GM18873 (cell line): ENCODE data around the gene TRMO.

ENCODE experiments used
- ATAC-seq: cut with Tn5 transposase; IDR thresholded peaks from one replicate; pipeline ENCODE4 v1.9.1; 2021; ENCODE audit warnings: mild to moderate bottlenecking, moderate library complexity, moderate number of reproducible peaks; ENCODE audit not compliant: unreplicated experiment, low FRiP score

The TRMO gene

GRCh38 chr9:97906236-97906831, 16.0 kb downstream of the TRMO start:
- ATAC-seq: no peak

DNA sequence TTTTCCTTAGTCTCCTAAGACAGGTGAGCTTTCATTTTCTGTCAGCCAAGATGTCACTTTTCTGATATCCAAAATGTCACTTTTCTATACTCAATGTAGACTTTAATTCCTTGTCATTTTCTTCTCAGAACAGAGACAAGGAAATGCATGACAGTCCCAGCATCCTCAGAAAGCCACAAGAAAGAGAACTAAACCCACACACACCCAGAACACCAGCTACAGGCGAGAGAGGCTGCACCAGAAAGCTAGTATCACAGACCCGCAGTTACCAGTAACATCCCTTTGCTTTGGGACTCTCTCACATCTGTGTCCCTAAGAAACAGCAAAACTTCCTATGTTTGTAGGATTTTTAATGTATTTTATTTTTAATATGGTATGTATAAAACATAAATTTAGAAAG, 17.1 kb downstream of the TRMO start:
- no peak for ATAC-seq

GRCh38 chr9:97904725-97905124, 17.6 kb downstream of the TRMO start:
- ATAC-seq: no peak

GRCh38 chr9:97903177-97903576, 19.1 kb downstream of the TRMO start:
- ATAC-seq: no peak

- no peak for ATAC-seq
Measured at GRCh38 chr9:97900738-97901565, 21.3 kb downstream of the TRMO start.

- ATAC-seq: no peak
Measured at GRCh38 chr9:97900103-97900737, 22.1 kb downstream of the TRMO start.

- no peak for ATAC-seq
Measured at GRCh38 chr9:97895695-97896332, 26.5 kb downstream of the TRMO start.

DNA sequence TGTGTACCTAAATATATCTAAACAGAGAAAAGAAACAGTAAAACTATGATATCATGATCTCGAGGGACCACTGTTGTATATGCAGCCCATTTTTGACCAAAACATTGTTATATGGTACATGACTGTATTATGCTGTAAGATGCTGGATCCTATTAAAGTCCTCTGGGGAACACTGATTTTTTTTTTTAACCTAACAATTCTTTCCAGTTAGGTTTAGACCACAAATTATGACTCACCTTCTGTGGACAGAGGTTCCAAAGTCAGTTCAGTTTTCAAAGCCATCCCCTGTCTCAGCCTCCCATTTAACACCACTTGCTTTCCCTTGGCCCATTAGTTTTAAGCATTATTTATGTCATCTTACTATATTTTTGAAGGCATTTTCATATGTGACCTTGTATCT, 27.1 kb downstream of the TRMO start:
- no peak for ATAC-seq

DNA sequence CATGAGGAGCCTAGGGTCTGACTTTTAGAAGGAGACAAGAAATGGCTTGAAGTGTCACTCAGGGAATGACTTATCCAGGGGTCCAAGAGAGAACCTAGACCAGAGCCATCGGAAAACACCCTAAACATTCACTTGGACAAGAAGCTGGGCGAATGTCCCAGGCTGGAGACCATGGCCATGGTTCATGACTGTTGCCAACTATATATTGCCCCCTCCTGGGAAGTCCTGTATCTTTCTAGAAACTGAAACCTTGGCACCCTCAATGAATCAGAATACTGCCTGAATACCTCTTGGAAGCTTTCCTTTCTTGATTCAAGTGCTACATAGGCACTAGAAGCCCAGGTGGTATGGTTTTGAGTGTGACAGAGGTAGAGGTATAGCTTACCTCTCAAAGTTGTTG, 29.9 kb downstream of the TRMO start:
- ATAC-seq: no peak

DNA sequence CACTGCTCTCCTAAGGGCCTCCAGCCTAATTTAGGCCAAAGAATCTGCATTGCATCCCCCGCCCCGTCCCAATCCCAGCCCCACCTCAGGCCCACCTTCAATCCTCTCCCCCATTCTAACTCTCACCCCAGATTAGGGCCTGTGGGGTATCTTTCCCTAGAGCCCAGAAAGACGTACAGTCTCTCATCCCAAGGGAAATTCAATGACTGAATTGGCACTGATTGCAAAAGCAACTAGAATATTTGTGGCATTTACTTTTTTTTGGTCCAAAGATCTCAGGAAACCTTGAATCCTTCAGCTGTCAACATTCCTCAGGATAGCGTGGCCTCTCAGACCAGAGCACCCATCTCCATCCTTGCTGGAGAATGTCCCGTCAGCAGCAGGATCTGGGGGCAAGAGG, 30.6 kb downstream of the TRMO start:
- no peak for ATAC-seq

DNA sequence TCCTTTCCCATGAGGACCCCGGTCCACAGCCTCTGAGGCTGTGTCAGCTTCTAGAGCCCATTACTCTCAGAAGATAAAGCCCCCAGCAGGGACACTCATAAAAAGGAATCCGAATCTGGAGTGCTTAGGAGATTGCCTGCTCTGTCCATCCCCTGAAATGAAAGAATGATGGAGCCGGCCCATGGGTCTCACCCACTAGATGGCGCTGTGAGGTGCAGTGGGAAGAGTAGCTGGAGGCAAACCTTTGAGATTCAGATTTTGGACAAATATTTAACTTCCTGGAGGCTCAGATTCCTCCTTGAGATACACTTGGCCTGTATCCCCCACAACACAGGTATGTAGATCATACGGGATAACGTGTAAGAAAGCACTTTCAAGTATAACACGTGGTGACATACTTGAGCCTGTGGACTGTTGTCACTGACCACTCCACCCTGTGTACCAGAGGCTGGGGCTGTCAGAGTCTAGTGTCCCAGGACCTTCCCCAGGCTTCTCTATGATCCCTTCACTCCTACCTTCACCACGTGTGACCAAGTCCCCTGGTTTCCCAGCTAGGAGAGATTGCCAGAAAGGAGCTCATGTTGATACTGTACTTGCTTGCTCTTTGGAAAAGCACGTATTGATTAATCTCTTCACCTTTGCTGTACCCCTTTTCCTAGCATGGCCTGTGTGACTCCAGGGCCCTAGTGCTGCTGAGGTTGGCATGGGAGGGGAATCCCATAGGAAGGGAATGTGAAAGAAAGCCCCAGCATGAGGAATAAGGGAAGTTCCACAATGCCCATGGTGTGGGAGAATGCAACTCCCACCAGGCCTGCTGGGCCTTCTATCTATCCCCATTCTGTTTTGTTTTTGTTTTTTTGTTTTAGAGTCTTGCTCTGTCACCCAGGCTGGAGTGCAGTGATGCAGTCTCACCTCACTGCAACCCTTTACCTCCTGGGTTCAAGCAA, 32.1 kb downstream of the TRMO start:
- ATAC-seq: no peak

DNA sequence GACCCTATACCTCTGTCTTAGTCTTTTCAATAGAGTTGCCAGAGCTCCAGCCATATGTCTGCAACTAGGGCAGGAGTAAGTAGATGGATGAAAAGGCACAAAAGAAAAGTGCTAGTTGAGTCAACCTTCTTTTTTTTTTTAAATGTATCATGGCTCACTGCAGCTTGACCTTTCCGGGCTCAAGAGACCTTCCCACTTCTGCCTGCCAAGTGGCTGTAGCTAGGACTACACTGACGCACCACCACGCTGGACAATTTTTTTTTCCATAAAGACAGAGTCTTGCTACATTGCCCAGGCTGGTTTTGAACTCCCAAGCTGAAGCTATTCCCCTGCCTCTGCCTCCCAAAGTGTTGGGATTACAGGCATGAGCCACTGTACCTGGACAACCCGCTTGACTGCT, 42.0 kb downstream of the TRMO start:
- no peak for ATAC-seq

DNA sequence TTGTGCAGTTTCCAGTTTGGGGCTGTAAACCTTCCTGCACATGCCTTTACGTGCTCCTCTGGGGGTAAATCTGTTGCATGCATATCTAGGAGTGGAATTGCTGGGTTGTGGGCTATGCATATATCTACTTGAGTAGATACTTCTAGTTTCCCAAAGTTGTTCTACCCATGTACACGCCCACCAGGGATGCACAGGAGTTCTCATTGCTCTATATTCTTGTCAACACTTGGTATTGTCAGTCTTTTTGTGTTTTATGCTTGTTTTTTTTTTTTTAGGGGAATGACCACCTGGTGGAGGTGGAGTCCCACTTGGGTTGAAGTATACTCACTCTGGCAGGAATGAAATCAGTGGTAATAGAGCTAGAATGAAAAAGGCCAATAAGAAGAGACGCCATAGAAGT, 46.2 kb downstream of the TRMO start:
- no peak for ATAC-seq

GRCh38 chr9:97875111-97875510, 47.2 kb downstream of the TRMO start:
- ATAC-seq: no peak

GRCh38 chr9:97874624-97875023, 47.7 kb downstream of the TRMO start:
- no peak for ATAC-seq

DNA sequence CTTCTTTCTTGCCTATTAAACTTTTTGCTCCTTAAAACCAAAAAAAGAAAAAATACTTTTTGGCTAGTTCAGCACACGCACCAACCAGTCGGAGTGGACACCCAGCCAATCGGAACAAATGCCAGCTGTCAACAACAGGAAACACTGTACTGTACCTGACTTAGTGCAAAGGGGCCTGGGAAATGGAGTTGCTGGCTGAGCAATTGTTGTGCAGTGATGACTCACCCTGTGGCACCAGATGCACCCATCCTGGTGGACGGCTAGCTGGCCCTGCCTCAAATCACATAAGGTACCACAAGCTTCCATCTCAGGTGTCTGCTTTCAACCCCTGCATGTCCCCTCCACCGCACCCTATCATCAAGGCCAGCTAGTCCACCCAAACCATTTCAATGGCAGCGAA, 48.4 kb downstream of the TRMO start:
- ATAC-seq: no peak

GRCh38 chr9:97873425-97873824, 48.9 kb downstream of the TRMO start:
- no peak for ATAC-seq

DNA sequence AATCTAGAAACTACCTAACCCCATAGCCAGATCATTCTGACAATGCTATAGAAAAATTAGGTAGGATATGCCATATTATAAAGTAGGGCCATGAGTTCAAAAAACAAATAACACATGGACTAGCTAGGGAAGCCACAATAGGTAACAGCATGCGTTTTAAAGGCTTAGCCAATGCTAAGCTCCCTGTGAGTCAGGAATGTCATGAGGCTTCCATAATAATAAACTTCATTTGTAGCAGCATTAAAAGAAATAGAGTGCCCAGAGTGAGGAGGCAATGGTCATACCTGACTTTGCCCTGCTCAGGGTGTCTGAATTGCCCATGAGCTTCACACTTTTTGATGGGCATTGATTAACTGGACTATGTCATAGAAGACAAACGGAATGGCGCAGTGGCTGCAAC, 53.4 kb downstream of the TRMO start:
- no peak for ATAC-seq

GRCh38 chr9:97866848-97867247, 55.5 kb downstream of the TRMO start:
- ATAC-seq: no peak

- ATAC-seq: no peak
Measured at GRCh38 chr9:97866300-97866699, 56.0 kb downstream of the TRMO start.
